H9 (cell line): ENCODE measurements around the gene RALGPS2. TPM values are rescaled to one million over a fixed set of nuclear protein-coding genes. Genes with fewer than 3 reads are reported as not detected.

ENCODE experiments used
- DNase-seq: peaks from one replicate; pipeline ENCODE4 v3.0.0-alpha.2; 2017
- H2AFZ ChIP-seq: one replicate; pipeline ENCODE4 v1.6.1; 2013; ENCODE audit warnings: mild to moderate bottlenecking, low read length, control low read depth, moderate library complexity
- H2AK5ac ChIP-seq: 2 replicates; pipeline ENCODE4 v1.6.1; 2013; ENCODE audit warnings: low read length, control low read depth, mixed read lengths; ENCODE audit not compliant: insufficient read length
- H2BK120ac ChIP-seq: one replicate; pipeline ENCODE4 v1.6.1; 2013; ENCODE audit warnings: low read depth, mild to moderate bottlenecking, low read length, control low read depth, inconsistent platforms; ENCODE audit not compliant: poor library complexity, severe bottlenecking
- H2BK12ac ChIP-seq: 2 replicates; pipeline ENCODE4 v1.6.1; 2013; ENCODE audit warnings: low read length, control low read depth, mixed read lengths, low read depth; ENCODE audit not compliant: insufficient read length
- H2BK15ac ChIP-seq: 2 replicates; pipeline ENCODE4 v1.6.1; 2013; ENCODE audit warnings: low read depth, low read length, control low read depth
- H2BK20ac ChIP-seq: one replicate; pipeline ENCODE4 v1.6.1; 2013; ENCODE audit warnings: low read depth, mild to moderate bottlenecking, low read length, control low read depth, inconsistent platforms; ENCODE audit not compliant: poor library complexity, severe bottlenecking
- H2BK5ac ChIP-seq: 2 replicates; pipeline ENCODE4 v1.6.1; 2013; ENCODE audit warnings: low read length, control low read depth, mixed read lengths; ENCODE audit not compliant: insufficient read length
- H3K14ac ChIP-seq: 2 replicates; pipeline ENCODE4 v1.6.1; 2013; ENCODE audit warnings: low read length, control low read depth; ENCODE audit not compliant: insufficient read depth
- H3K18ac ChIP-seq: 2 replicates; pipeline ENCODE4 v1.6.1; 2013; ENCODE audit warnings: low read depth, mild to moderate bottlenecking, mixed read lengths, low read length, control low read depth; ENCODE audit not compliant: insufficient read length
- H3K23ac ChIP-seq: 2 replicates; pipeline ENCODE4 v1.6.1; 2013; ENCODE audit warnings: low read length, control low read depth, mixed read lengths, low read depth; ENCODE audit not compliant: insufficient read length
- H3K23me2 ChIP-seq: 2 replicates; pipeline ENCODE4 v1.6.1; 2013; ENCODE audit warnings: low read depth, mild to moderate bottlenecking, mixed read lengths, low read length, control low read depth; ENCODE audit not compliant: insufficient read length, poor library complexity, severe bottlenecking
- H3K27ac ChIP-seq: 2 replicates; pipeline ENCODE4 v1.5.1; 2013; ENCODE audit warnings: low read length, control low read depth, mixed read lengths, low read depth; ENCODE audit not compliant: insufficient read length
- H3K27me3 ChIP-seq: 2 replicates; pipeline ENCODE4 v1.6.1; 2013; ENCODE audit warnings: low read length, control low read depth, inconsistent platforms; ENCODE audit not compliant: insufficient read depth
- H3K4ac ChIP-seq: 2 replicates; pipeline ENCODE4 v1.6.1; 2013; ENCODE audit warnings: low read depth, mild to moderate bottlenecking, control low read depth, inconsistent platforms, low read length, moderate library complexity
- H3K4me1 ChIP-seq: 2 replicates; pipeline ENCODE4 v1.6.1; 2013; ENCODE audit warnings: low read length, control low read depth, inconsistent platforms; ENCODE audit not compliant: insufficient read depth
- H3K4me2 ChIP-seq: 2 replicates; pipeline ENCODE4 v1.6.1; 2013; ENCODE audit warnings: low read length, control low read depth, mixed read lengths; ENCODE audit not compliant: insufficient read length, insufficient read depth
- H3K56ac ChIP-seq: 2 replicates; pipeline ENCODE4 v1.6.1; 2013; ENCODE audit warnings: low read depth, mild to moderate bottlenecking, mixed read lengths, low read length, control low read depth; ENCODE audit not compliant: insufficient read length
- H3K79me1 ChIP-seq: 2 replicates; pipeline ENCODE4 v1.6.1; 2013; ENCODE audit warnings: low read depth, mild to moderate bottlenecking, moderate library complexity, low read length, control low read depth, inconsistent platforms; ENCODE audit not compliant: insufficient read depth, poor library complexity, severe bottlenecking
- H3K79me2 ChIP-seq: 2 replicates; pipeline ENCODE4 v1.6.1; 2013; ENCODE audit warnings: low read length, control low read depth, inconsistent platforms; ENCODE audit not compliant: insufficient read depth
- H3K9ac ChIP-seq: 2 replicates; pipeline ENCODE4 v1.6.1; 2013; ENCODE audit warnings: low read length, control low read depth, mixed read lengths; ENCODE audit not compliant: insufficient read length; ENCODE audit errors: extremely low read depth
- H3K9me3 ChIP-seq: one replicate; pipeline ENCODE4 v1.6.1; 2013; ENCODE audit warnings: low read depth, low read length, inconsistent platforms; ENCODE audit not compliant: control insufficient read depth
- H3T11ph ChIP-seq: one replicate; pipeline ENCODE4 v1.6.1; 2013; ENCODE audit warnings: mild to moderate bottlenecking, low read length, control low read depth, inconsistent platforms
- H4K20me1 ChIP-seq: one replicate; pipeline ENCODE4 v1.6.1; 2013; ENCODE audit not compliant: control insufficient read depth, insufficient read length, insufficient read depth
- H4K5ac ChIP-seq: 2 replicates; pipeline ENCODE4 v1.6.1; 2013; ENCODE audit warnings: low read depth, mild to moderate bottlenecking, mixed read lengths, low read length, control low read depth; ENCODE audit not compliant: insufficient read length
- H4K8ac ChIP-seq: replicated peaks from 2 replicates; pipeline ENCODE4 v1.6.1; 2013; ENCODE audit warnings: low read length, control low read depth, mixed read lengths, low read depth; ENCODE audit not compliant: insufficient read length
- H4K91ac ChIP-seq: 2 replicates; pipeline ENCODE4 v1.6.1; 2013; ENCODE audit warnings: low read depth, mild to moderate bottlenecking, moderate library complexity, mixed read lengths, low read length, control low read depth; ENCODE audit not compliant: insufficient read length
- H3K27ac Mint-ChIP-seq, 3 experiments: 2 replicates in 2 of 3; 3 replicates in 1 of 3; pipeline ENCODE4 v1.8.0; 2020 to 2021; ENCODE audit warnings: mixed read lengths in 3 of 3, mild to moderate bottlenecking in 1 of 3, moderate library complexity in 1 of 3
- H3K27me3 Mint-ChIP-seq: 2 replicates; pipeline ENCODE4 v1.8.0; 2021; ENCODE audit warnings: low read depth, mild to moderate bottlenecking, moderate library complexity, mixed read lengths
- H3K36me3 Mint-ChIP-seq, 3 experiments: 2 replicates in 2 of 3; 3 replicates in 1 of 3; pipeline ENCODE4 v1.8.0; 2020 to 2021; ENCODE audit warnings: low read depth in 3 of 3, mixed read lengths in 3 of 3; ENCODE audit not compliant: insufficient read depth in 1 of 3
- H3K4me1 Mint-ChIP-seq, 2 experiments: 2 replicates each; pipeline ENCODE4 v1.8.0; 2020; ENCODE audit warnings: mixed read lengths in 2 of 2
- H3K4me3 Mint-ChIP-seq, 2 experiments: 2 replicates in 1 of 2; 3 replicates in 1 of 2; pipeline ENCODE4 v1.8.0; 2020 to 2021; ENCODE audit warnings: mild to moderate bottlenecking in 2 of 2, mixed read lengths in 2 of 2, moderate library complexity in 1 of 2
- H3K9me3 Mint-ChIP-seq, 2 experiments: 2 replicates in 1 of 2; 3 replicates in 1 of 2; pipeline ENCODE4 v1.8.0; 2020; ENCODE audit warnings: mild to moderate bottlenecking in 2 of 2, mixed read lengths in 2 of 2, moderate library complexity in 1 of 2
- CTCF ChIP-seq: fragments of 200-600 bp; sonication (generic); conservative IDR thresholded peaks from 3 replicates; pipeline ENCODE4 v1.8.0; 2021; ENCODE audit warnings: antibody characterized with exemption, mild to moderate bottlenecking
- WGBS: extraction: QIAGEN DNeasy Blood & Tissue Kit; methylation state at CpG from one replicate; pipeline ENCODE4 v1.1.7; 2013; ENCODE audit warnings: missing lambda C conversion rate, low lambda C conversion rate, mixed read lengths; ENCODE audit not compliant: insufficient read length; ENCODE audit errors: extremely low coverage; 5-methylcytosine and 5-hydroxymethylcytosine counted together
- total RNA-seq: library from RNA; stranded (reverse); gene quantifications from 2 replicates; pipeline ENCODE4 v1.2.1, GENCODE V29; 2021

Gene RALGPS2
- total RNA-seq, 1 experiment from 2014 or later: 32.6 TPM

- no peak overlapping the region for H3K9ac ChIP-seq
- H3K79me2 ChIP-seq: no peaks in the 10 kb centered on the region
- no peak overlapping the region for H3K14ac ChIP-seq
- H2BK12ac ChIP-seq: no peak overlapping the region
- no CpG with 5 or more reads among the region's 3 CpGs for WGBS
- no peak overlapping the region for H3K4me3 Mint-ChIP-seq
- no peaks in the 10 kb centered on the region; a peak in 1 of 5 replicates for H3K9me3 Mint-ChIP-seq
- no peaks in the 10 kb centered on the region for H3K27me3 ChIP-seq
- H3K79me1 ChIP-seq: no peaks in the 10 kb centered on the region
- no peaks in the 10 kb centered on the region for H3K9me3 ChIP-seq
- H3K36me3 Mint-ChIP-seq: peaks cover 4 to 15% (median 10%) of the 10 kb centered on the region in 3 experiments; a peak in 6 of 7 replicates
- H3K4me2 ChIP-seq: no peak overlapping the region
- no peak for TF ChIP-seq CTCF
- no peak overlapping the region for H2BK5ac ChIP-seq
- H3K27ac ChIP-seq: no peak overlapping the region
- H2BK20ac ChIP-seq: no peak overlapping the region
- H3K27ac Mint-ChIP-seq: no peak overlapping the region
- no peak for DNase-seq
- no peaks in the 10 kb centered on the region for H3K27me3 Mint-ChIP-seq
- no peak overlapping the region for H3T11ph ChIP-seq
- H4K8ac ChIP-seq: no peak overlapping the region
- no peak overlapping the region for H2AK5ac ChIP-seq
- H3K4ac ChIP-seq: no peak overlapping the region
- H4K20me1 ChIP-seq: no peaks in the 10 kb centered on the region
- no peaks in the 10 kb centered on the region for H3K4me1 ChIP-seq
- H3K23ac ChIP-seq: no peak overlapping the region
- H2AFZ ChIP-seq: no peak overlapping the region
- H3K18ac ChIP-seq: no peak overlapping the region
- no peak overlapping the region for H2BK120ac ChIP-seq
- H3K23me2 ChIP-seq: no peaks in the 10 kb centered on the region
- H2BK15ac ChIP-seq: no peak overlapping the region
- no peak overlapping the region for H4K91ac ChIP-seq
- no peak overlapping the region for H4K5ac ChIP-seq
- H3K56ac ChIP-seq: no peak overlapping the region
- H3K4me1 Mint-ChIP-seq: peaks cover 2 to 5% of the 10 kb centered on the region in 2 experiments; a peak in 3 of 4 replicates
Measured at GRCh38 chr1:178808529-178808928, 83.5 kb downstream of the RALGPS2 start.
